ENCODE data around the gene ZNF502.

- TF ChIP-seq CTCF (IDR thresholded peaks at IDR 0.05) (no peak), POLR2A (IDR thresholded peaks at IDR 0.05) (no peak)
Observed at GRCh38 chr3:44685128-44685800, 27.2 kb upstream of the ZNF502 start.

All from right lobe of liver (tissue), 4 donors.